ENCODE measurements around the gene ZNF610.
A peak's percentile ranks its signal among the peaks of the same experiment; 100 is the strongest.
"Not testable (repeated sequence)": the region's sequence is repeated elsewhere in the genome, so short reads cannot be mapped to it uniquely, and the experiment has no call there.

Gene ZNF610

DNA sequence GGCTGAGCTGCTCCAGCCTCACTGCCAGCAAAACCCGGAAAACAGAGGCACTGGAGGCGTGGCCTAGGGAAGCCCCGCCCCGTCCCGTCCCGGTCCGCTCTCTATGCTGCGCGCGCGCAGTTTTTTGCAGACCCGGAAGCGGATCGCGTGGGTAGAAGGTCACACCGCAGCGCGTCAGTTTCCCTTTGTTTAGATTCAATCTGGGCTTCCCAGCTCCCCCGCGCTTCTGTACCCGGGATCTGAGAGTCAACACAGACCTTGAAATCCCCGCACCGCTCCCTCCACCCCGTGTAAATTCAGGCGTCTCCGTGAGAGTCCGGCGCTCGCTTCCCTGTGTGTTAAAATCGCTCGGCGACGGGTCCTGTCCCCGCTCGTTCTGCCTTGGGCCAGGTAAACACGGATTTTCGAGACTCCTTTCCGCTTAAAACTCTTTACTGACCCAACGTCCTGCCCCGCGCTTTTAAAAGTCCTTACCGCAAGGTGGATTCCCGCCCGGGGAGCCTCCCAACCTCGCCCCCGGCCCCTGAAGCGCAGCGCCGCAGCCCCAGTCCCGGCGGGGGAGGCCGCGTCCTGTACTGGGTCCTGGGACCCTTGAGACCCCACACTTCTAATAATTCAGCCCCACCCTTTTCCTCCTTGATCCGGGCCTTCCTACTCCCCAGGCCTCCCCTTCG lies at the start of gene ZNF610:
TSS of gene ZNF610 (plus strand) at position 127 of the 674 bp plus-strand sequence. CDS start 12,930 bp downstream, outside the sequence.
- peak; percentile 16 for DNase-seq

DNA sequence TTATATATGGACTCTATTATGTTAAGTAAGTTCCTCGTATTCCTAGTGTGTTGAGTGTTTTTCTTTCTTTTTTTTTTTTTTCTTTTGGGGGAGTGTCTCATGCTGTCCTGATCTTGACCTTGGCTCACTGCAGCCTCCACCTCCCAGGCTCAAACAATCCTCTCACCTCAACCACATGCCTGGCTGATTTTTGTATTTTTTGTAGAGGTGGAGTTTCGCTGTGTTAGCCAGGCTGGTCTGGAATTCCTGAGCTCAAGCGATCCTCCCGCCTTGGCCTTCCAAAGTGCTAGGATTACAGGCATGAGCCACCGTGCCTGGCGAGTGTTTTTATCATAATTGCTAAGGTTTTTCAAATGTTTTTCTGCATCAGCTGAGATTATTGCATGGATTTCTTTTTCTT lies 49.8 kb upstream of the ZNF610 start:
- DNase-seq: no peak

DNA sequence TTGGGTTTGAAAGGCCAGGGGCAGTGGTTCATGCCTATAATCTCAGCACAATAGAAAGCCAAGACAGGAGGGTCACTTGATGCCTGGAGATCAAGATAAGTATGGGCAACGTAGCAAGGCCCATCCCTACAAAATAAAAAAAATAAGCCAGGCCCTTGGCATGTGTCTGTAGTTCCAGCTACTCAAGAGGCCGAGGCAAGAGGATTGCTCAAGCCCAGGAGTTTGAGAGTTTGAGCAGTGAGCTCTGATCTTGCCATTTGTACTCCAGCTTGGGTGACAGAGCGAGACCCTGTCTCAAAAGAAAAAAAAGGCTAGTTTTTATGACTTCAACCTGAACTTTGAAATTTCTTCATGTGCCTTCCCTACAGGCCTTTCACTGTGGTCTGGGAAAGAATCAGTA lies 44.3 kb upstream of the ZNF610 start:
- DNase-seq: no peak

DNA sequence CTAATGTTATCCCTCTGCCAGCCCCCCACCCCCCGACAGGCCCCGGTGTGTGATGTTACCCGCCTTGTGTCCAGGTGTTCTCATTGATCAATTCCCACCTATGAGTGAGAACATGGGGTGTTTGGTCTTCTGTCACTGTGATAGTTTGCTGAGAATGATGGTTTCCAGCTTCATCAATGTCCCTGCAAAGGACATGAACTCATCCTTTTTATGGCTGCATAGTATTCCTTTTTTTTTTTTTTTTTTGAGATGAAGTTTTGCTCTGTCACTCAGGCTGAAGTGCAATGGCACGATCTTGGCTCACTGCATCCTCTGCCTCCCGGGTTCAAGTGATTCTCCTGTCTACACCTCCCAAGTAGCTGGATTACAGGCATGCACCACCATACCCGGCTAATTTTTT lies 43.1 kb upstream of the ZNF610 start:
- not testable (repeated sequence) for DNase-seq

DNA sequence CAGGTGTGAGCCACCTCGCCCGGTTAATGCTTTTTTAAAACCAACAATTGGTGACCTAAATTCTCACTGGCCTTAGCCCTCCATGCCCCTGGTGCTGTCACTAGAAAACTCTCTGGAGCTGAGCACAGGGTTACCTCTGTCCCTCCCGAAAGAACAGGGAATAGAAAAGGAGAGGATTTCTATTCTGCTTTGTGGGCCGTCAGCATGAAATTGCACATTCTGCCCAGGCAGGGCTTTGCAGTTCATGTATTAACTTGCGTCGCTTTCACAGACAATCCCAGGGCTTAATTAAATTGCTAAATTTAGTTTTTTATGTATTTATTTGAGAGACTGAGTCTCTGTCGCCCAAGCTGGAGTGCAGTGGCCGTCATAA lies 39.7 kb upstream of the ZNF610 start:
- DNase-seq: no peak

DNA sequence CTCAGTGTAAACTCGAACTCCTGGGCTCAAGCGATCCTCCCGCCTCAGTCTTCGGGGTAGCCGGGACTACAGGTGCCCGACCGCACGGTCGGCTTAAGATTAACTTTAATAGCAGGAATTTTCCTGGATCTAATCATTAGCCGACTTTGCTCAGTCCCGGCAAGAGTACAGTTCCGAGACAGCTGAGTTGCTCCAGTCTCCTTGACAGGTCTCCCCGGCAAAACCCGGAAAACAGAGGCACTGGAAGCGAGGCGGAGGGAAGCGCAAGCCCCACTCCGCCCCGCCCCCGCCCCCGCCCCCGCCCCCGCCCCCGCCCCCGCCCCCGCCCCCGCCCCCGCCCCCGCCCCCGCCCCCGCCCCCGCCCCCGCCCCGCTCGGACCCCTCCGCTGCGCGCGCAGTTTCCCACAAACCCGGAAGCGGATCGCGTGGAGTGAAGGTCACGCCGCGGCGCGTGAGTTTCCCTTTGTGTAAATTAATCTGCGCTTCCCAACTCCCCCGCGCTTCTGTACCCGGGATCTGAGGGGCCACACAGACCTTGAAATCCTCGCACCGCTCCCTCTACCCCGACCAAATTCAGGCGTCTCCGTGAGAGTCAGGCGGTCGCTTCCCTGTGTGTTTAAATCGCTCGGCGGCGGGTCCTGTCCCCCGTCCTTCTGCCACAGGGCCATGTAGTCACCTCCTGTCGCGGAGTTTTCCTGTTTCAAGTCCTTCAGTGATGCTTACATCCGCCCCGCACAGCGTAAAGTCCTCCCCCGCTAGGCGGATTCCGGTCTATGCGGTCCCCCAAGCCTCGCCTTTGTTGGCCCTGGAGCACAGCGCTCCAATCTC lies 39.1 kb upstream of the ZNF610 start, which contains the start of gene ZNF480:
TSS of gene ZNF480 (plus strand) at position 397 of the 828 bp plus-strand sequence. CDS start 3,244 bp downstream, outside the sequence.
- peak; percentile 8 for DNase-seq

DNA sequence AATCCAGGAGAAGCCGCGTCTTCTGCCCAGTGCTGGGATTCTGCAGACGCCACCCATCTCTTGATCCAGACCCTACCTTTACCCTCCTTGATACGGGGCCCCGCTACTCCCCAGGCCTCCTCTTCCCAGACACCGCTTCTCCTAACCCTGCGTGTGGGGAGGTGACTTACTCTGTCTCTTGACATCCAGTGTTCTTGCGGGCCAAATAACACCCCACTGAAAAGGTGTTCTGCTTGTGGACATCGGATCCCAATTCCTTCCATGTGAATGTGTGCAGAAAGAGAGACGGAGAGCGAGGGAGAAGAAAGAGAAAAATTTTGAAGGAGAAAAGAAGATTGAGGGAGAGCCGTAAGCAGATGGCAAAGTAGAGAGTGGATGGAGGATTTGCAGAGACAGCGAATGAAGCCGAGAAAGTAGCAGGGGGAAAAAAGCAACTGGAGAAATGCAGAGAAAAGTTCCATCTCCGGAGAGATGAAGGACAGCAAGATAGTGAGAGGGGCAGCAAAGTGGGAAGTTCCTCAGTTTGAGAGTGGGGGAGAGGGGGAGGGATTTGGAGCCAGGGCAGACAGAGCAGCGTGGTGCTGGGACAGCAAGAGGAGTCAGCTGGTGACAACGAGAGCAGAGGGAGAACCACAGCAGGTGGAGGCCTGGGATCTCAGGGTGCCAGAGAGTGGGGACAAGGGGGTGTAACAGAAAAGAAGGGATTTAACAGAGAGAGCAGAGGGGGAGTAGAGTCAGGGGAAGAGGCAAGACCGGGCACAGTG lies 38.3 kb upstream of the ZNF610 start:
- DNase-seq: no peak

DNA sequence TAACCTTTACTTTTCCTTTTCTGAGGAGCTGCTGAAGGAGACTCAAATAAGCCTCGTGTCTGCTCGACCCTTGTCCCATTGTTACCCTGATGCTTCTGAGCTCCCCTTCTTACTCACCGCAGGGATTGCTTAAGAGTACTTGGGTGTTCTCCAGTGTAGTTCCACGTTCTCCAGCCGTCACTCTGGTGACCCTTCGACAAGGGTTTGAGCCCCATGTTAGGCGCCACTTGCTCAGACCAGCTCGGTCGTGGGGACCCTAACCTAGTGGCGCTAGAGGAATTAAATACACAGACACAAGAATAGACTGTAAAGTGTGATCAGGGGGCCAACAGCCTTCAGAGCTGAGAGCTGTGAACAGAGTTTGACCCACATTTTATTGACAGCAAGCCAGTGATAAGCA lies 28.8 kb upstream of the ZNF610 start:
- DNase-seq: no peak

DNA sequence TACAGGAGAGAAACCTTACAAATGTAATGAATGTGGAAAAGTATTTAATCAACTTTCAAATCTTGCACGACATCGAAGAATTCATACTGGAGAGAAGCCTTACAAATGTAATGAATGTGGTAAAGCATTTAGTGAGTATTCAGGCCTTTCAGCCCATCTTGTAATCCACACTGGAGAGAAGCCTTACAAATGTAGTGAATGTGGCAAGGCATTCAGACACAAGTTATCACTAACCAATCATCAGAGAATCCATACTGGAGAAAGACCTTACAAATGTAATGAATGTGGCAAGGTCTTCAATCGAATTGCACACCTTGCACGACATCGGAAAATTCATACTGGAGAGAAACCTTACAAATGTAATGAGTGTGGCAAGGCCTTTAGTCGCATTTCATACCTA lies 13.6 kb upstream of the ZNF610 start:
- no peak for DNase-seq

DNA sequence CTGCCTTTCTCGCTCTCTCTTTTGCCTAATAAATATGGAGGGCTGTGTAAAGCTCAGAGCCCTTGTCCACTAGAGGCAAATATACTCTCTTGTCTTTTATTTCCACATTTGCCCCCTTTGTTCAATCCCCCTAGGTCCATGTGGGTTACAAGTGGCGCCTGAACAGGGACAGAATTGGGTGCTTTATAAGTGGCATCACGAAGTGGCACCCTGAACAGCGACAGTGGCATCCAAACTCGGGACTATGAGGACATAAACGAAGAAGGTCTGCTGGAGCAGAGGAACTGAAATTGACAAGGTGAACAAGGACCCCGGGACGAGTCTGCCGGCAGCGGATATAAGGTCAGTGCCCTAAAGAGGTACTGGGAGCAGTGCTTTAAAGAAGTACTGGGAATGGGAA lies 4.3 kb upstream of the ZNF610 start:
- no peak for DNase-seq

DNA sequence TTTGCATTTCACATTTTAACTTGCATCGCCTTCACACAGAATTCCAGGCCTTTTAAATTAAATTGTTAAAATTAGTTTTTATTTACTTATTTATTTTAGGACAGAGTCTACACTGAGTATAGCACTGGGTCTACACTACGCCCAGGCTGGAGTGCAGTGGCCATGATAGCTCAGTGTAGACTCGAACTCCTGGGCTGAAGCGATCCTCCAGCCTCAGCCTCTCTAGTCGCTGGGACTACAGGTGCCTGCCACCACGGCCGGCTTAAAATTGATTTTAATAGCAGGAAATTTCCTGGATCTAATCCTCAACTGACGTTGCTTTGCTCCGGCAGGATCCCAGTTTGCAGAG lies 301 bp upstream of the ZNF610 start:
- no peak for DNase-seq

DNA sequence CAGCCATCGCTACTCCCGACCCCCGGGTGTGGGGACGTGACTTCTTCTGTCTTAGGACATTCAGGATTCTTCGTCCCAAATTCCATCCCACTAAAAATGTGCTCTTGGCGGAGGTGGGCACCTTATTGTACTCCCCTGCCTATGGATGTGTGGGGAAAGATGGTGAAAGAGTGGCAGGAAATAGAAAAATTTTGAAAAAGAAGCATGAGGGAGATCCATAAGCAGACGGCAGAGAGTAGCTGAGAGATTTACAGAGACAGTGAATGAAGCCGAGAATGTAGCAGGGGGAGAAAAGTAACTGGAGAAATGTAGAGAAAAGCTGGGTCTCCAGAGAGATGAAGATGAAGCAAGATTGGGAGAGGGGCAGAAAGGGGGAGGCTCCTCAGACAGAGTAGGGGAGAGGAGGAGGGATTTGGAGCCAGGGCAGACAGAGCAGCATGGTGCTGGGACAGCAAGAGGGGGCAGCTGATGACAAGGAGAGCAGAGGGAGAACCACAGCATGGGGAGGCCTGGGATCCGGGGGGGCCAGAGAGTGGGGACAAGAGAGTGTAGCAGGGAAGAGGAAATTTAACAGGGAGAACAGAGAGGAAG lies 843 bp downstream of the ZNF610 start:
- no peak for DNase-seq

DNA sequence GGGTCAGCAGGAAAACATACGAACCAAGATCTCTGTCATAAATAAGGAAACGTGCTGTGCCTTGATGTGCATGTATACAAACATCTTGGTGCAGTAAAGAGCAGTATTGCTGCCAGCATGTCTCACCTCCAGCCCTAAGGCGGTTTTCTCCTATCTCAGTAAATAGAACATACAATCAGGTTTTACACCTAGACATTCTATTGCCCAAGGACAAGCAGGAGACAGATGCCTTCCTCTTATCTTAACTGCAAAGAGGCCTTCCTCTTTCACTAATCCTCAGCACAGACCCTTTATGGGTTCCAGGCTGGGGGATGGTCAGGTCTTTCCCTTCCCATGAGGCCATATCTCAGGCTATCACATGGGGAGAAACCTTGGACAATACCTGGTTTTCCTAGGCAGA lies 3.0 kb downstream of the ZNF610 start:
- not testable (repeated sequence) for DNase-seq

DNA sequence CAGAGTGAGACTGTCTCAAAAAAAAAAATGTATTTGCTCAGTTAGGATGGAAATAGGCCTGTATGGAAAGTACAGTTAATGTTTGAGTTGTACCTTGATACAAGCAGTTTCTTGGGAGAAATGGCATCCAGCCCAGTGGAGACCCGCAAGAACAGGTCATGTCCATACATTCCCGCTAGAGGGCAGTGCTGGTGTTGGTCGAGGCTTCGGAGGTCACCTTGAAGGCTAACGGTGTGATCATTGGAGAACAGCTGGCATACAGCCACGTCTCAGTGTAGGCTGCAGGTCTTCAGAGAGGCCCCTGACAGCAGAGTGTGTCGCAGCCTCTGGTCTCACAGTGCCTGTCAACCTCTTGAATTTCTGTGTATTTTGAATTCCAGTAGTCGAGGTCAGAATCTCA lies 7.5 kb downstream of the ZNF610 start:
- DNase-seq: no peak

DNA sequence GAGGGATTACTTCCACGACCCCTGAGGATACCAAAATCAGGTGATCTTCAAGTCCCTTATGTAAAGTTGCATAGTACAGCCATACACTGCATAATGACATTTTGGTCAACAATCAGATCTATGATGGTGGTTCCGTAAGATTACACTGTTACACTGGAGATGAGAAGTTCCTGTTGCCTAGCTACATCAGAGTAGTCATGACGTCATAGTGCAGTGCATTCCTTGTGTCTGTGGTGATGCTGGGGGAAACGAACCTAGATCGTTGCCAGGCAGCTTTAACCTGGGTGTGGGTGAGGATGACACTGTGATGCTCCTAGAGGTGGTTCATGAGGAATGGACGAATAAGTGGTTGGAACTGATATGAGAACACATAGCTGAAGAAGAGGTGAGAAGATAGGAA lies 9.1 kb downstream of the ZNF610 start:
- DNase-seq: no peak

DNA sequence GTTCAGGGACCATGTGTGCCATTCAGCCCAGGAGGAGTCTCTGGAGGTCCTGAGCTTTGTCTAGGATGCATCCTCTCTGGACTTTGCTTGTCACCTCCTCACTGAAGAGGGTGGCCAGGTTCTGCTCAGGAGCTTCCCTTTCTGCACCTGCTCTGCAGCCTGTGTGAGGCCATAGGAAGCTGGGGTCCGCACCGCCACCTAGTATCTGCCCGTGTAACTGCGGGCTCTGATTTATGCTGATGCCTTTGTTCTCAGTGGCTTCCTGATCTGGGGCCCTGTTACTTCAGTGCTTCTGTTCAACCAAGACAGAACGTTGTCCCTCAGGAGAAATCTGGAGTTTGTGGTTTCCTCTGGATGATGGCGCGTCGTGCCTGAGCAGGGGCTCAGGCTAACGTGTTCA lies 15.5 kb downstream of the ZNF610 start:
- DNase-seq: no peak

DNA sequence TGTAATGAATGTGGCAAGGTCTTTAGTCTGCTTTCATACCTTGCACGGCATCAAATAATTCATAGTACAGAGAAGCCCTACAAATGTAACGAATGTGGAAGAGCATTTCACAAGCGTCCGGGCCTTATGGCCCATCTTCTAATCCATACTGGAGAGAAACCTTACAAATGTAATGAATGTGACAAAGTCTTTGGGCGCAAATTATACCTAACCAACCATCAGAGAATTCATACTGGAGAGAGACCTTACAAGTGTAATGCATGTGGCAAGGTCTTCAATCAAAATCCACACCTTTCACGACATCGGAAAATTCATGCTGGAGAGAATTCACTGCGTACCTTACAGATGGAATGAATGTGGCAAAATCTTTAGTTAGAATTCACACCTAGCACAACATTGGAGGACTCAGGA lies 30.4 kb downstream of the ZNF610 start:
- DNase-seq: no peak

DNA sequence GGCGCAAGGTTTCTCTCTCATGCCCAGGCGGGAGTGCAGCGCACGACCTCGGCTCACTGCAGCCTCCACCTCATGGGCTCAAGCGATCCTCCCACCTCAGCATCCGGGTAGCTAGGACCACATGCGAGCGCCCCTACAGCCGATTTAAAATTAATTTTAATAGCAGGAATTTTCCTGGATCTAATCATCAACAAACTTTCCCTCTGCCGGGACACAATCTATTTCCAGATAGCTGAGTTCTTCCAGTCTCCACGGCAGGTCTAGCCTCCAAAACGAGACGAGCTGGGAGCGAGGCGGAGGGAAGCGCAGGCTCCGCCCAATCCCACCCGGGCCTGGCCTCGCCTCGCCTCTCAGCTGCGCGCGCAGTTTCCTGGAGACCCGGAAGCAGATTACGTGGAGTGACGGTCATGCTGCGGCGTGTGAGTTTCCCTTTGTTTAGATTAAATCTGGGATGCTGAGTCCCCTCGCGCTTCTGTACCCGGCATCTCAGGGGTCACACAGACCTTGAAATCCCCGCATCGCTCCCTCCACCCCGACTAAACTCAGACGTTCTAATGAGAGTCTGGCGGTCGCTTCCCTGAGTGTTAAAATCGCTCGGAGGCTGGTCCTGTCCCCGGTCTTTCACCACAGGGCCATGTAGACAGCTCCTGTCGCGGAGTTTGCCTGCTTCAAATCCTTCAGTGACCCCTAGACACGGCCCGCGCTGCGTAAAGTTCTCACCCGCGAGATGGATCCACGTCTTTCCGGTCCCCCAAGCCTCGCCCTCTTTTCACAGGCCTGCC lies 33.7 kb downstream of the ZNF610 start, which contains the start of gene ZNF880:
TSS of gene ZNF880 (plus strand) at position 365 of the 782 bp plus-strand sequence. CDS start at position 408, 43 bp downstream.
- peak; percentile 67 for DNase-seq

DNA sequence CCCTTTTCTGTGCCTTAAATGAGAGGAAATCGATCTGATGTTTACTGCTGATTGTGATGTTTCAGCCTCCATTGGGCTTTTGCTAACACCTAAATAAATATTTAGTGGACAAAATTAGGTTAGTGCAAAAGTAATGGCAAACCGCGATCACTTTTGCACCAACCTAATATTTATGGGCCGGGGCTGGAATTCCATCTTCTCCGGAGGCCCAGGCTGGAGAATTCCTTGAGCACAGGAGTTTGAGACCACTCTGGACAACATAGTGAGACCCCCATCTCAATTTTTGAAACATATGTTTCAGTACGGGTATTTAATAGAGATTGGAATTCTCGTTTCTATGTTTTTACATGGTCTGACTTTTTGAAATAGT lies 34.3 kb downstream of the ZNF610 start:
- no peak for DNase-seq

DNA sequence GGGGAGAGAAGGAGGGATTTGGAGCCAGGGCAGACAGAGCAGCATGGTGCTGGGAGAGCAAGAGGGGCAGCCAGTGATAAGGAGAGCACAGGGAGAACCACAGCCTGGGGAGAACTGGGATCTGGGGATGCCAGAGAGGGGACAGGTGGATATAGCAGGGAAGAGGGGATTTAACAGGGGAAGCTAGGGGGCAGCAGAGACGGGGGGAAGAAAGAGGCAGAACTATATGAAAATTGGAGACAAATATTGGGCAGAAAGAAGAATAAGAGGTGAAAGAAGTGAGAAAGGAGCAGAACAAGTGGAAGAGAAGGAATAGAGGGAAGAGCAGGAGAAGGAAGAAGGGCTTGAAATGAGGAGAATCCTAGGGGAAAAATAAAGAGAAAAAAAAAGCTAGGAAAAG lies 55.1 kb downstream of the ZNF610 start:
- no peak for DNase-seq

DNA sequence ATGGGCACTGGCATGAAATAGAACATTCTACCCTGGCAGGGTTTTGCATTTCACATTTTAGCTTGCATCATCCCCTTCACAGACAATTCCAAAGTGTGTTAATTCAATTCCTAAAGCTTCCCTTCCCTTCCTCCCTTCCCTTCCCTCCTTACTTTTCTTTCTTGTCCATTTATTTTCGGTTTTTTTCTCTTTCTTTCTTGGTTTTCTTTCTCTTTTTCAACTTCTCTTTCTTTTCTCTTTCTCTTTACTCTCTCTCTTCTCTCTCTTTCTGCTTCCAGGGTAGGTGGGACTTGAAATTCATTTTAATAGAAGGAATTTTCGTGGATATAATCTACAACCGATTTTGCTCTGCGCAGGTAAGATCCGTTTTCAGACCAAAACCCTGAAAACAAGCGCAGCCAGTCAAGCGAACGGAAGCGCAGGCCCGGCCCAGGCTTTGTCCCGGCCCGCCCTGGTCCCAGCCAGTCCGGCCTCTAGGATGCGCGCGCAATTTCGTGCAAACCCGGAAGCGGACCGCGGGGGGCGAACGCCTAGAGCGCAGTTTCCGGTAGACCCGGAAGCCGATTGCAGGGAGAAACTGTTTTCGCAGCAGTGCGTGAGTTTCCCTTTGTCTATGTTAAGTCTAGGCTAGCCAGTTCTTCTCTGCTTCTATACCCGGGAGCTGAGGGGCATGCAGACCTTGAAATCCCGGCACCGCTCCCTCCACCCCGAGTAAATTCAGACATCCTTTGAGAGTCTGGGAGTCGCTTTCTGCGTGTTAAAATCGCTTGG lies 61.5 kb downstream of the ZNF610 start, which contains the start of gene ZNF528:
TSS of gene ZNF528 (plus strand) at position 540 of the 771 bp plus-strand sequence. CDS start 4,165 bp downstream, outside the sequence.
- DNase-seq: no peak

DNA sequence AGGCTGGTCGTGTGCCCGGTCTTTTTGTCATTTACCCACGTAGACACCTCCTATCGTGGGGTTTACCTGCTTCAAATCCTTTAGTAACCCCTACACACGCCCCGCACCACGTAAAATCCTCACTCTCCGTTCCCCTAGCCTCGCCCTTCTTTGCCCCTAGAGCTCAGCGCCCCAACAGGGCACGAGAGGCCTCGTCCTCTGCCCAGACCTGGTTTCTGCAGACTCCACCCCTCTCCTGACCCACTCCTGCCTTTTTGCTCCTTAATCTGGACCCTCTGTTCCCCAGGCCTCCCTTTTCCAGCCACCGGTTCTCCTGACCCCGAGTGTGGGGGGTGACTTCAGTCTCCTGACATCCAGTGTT lies 62.0 kb downstream of the ZNF610 start:
- no peak for DNase-seq
